Fibroblast of gingiva (primary cell): ENCODE results near the gene KIF5B.
"Not testable (repeated sequence)": the region's sequence is repeated elsewhere in the genome, so short reads cannot be mapped to it uniquely, and the experiment has no call there.

Experiments used
- DNase-seq: peaks from one replicate; pipeline ENCODE4 v3.0.0-alpha.2; 2011; ENCODE audit warnings: low read depth

KIF5B gene

GRCh38 chr10:32059472-32059871 is 3.2 kb upstream of the KIF5B start:
- DNase-seq, result no peak

GRCh38 chr10:32057036-32057372 is 779 bp upstream of the KIF5B start:
- no peak for DNase-seq

GRCh38 chr10:32055478-32056135 is 618 bp downstream of the KIF5B start:
- peak; percentile 56 for DNase-seq

GRCh38 chr10:32054094-32054493 is 2.1 kb downstream of the KIF5B start:
- peak; percentile 87 for DNase-seq

GRCh38 chr10:32053392-32053791 is 2.8 kb downstream of the KIF5B start:
- DNase-seq, result not testable (repeated sequence)

- no peak for DNase-seq
Observed at GRCh38 chr10:32051926-32052325, 4.3 kb downstream of the KIF5B start.

- no peak for DNase-seq
Observed at GRCh38 chr10:32050177-32050576, 6.0 kb downstream of the KIF5B start.

GRCh38 chr10:32049113-32049512 is 7.1 kb downstream of the KIF5B start:
- no peak for DNase-seq

- no peak for DNase-seq
Observed at GRCh38 chr10:32048282-32048681, 7.9 kb downstream of the KIF5B start.

- no peak for DNase-seq
Observed at GRCh38 chr10:32047881-32048280, 8.3 kb downstream of the KIF5B start.

GRCh38 chr10:32046151-32046550 is 10.1 kb downstream of the KIF5B start:
- no peak for DNase-seq

GRCh38 chr10:32042730-32043129 is 13.5 kb downstream of the KIF5B start:
- DNase-seq, result peak; percentile 59

- no peak for DNase-seq
Observed at GRCh38 chr10:32041290-32042028, 14.8 kb downstream of the KIF5B start.

GRCh38 chr10:32039734-32040133 is 16.5 kb downstream of the KIF5B start:
- no peak for DNase-seq

- no peak for DNase-seq
Observed at GRCh38 chr10:32038777-32039176, 17.4 kb downstream of the KIF5B start.

- DNase-seq, result no peak
Observed at GRCh38 chr10:32036922-32037321, 19.3 kb downstream of the KIF5B start.

- no peak for DNase-seq
Observed at GRCh38 chr10:32035038-32035437, 21.2 kb downstream of the KIF5B start.

- no peak for DNase-seq
Observed at GRCh38 chr10:32033171-32033570, 23.1 kb downstream of the KIF5B start.

GRCh38 chr10:32031920-32032319 is 24.3 kb downstream of the KIF5B start:
- no peak for DNase-seq

GRCh38 chr10:32031424-32031823 is 24.8 kb downstream of the KIF5B start:
- DNase-seq, result no peak

- DNase-seq, result no peak
Observed at GRCh38 chr10:32028710-32029109, 27.5 kb downstream of the KIF5B start.

- no peak for DNase-seq
Observed at GRCh38 chr10:32023264-32023663, 33.0 kb downstream of the KIF5B start.

- no peak for DNase-seq
Observed at GRCh38 chr10:32017044-32017443, 39.2 kb downstream of the KIF5B start.

GRCh38 chr10:32015386-32015785 is 40.8 kb downstream of the KIF5B start:
- no peak for DNase-seq
